ENCODE measurements around the gene ARL4D.

ARL4D gene

DNA sequence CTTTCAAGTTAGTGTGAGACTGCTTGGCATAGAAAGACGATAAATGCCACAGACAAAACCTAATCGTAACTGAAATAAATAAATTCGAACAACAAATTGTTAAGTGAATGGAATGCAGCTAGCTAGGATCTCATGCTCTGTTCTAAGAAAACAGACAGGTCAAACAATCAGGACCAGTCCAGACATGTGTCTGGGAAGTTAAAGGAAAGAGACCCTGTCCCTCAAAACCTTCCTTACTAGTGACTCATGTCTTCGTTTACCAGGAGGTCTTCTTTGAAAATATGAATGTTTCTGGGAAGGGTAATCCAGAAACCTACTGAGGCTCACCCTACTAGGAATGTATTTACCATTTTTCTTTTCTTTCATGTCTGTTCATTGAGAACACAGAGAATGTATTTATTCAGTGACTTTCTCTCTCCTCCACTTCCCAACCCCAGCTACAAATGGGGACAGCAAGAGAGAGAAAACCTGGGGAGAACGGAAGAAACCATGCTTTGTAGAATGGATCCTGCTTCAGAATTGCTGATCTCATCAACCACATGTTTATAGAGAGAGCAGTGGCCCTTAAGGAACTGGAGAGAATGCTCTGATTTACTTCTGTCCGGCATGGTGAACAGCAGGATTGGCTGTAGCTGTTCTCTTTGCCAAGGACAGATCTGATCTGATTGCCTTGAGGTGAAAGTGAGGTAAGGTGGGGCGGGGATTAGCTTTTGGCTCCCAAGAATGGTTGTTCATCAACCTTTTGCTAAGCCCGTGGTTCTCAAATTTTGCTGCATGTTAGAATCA lies 45.6 kb downstream of the ARL4D start:
- no peak overlapping the region for H3K27ac Mint-ChIP-seq
- H3K9me3 Mint-ChIP-seq, result no peaks in the 10 kb centered on the region

DNA sequence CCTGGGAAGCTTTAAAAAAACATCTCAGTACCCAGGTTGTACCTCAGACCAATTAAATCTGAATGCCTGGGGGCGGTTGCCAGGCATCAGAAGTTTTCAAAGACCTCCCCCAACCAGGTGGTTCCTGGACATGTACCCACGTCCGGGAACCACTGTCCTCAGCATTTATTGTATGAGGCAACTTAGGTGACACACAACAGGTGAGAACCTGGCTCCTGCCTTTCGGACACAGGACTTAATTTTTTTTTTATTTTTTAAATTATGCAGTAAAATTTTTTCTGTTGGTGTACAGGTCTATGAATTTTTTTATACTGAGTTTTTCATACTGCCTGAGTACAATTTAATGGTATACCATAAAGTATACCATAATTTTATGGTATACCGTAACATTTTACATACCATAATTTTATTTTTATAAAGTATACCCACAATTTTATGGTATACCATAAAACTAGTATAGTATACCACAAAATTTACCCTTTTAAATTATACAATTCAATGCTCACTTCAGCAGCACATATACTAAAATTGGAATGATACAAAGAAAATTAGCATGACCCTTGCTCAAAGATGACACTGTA lies 46.3 kb downstream of the ARL4D start:
- H3K4me3 Mint-ChIP-seq, result no peak overlapping the region
- no peak overlapping the region for H3K27ac Mint-ChIP-seq
- H3K4me1 Mint-ChIP-seq (ENCODE audit: low read depth), result no peaks in the 10 kb centered on the region
- DNase-seq, result no peak
- H3K36me3 Mint-ChIP-seq (ENCODE audit: low read depth), result no peaks in the 10 kb centered on the region
- H3K27me3 Mint-ChIP-seq, result no peaks in the 10 kb centered on the region
- no peaks in the 10 kb centered on the region for H3K9me3 Mint-ChIP-seq

More for the DNA sequence above, 45.6 kb downstream of the ARL4D start:
- DNase-seq, result no peak
- H3K36me3 Mint-ChIP-seq (ENCODE audit: low read depth), result no peaks in the 10 kb centered on the region
- no peaks in the 10 kb centered on the region for H3K27me3 Mint-ChIP-seq
- H3K4me3 Mint-ChIP-seq, result no peak overlapping the region
- no peaks in the 10 kb centered on the region for H3K4me1 Mint-ChIP-seq (ENCODE audit: low read depth)

DNA sequence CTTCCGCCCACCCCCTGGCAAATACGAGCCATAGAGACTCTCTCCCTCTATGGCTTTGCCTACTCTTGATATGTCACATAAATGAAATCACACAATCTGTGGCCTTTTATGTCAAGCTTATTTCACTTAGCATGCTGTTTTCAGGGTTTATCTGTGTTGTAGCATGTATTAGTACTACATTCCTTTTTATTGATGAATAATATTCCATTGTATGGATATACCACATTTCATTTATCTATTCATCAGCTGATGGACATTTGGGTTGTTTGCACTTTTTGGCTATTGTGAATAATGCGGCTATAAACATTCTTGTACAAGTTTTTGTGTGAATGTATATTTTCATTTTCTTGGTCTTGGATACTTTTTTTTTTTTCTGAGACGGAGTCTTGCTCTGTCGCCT lies 48.0 kb downstream of the ARL4D start:
- no peak for DNase-seq
- Mint-ChIP-seq H3K4me1 (ENCODE audit: low read depth) (no peaks in the 10 kb centered on the region), H3K27me3 (peaks cover 6% of the 10 kb centered on the region), H3K27ac (no peak overlapping the region), H3K36me3 (ENCODE audit: low read depth) (no peaks in the 10 kb centered on the region), H3K9me3 (no peaks in the 10 kb centered on the region), H3K4me3 (no peak overlapping the region)

DNA sequence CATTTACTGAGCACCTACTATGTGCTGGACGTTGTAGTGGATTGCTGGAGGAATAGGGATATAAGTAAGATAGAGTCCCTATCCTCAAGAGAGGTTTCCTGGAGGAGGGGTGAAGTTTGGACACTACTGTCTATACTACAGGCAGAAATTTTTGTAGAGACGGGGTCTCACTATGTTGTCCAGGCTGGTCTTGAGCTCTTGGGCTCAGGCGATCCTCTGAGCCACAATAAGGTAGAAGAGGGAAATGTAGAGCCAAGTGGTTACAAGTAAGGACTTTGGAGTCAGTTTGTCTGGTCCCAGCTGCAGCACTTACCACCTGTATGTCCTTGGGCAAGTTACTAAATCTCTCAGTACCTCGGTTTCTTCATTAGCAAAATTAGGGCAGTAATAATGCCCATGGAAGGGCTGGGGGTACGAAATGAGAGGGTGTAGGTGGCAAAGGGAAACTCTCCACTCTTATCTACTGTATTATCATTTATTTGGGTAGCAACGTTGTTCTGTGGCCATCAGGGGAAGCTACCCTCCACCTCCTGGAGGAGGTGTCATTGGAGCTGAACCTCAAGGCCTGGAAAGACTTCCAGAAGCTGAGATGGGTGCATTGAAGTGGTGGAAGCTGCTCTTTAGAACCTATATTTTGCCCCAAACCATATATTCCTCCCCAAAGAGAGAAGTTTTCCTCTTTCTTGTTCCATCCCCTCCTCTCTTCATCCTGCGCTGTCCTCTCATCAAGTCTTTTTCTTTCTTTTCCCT lies 50.1 kb downstream of the ARL4D start:
- Mint-ChIP-seq H3K9me3 (no peaks in the 10 kb centered on the region), H3K27me3 (peaks cover 10% of the 10 kb centered on the region), H3K4me1 (ENCODE audit: low read depth) (peaks cover 3% of the 10 kb centered on the region), H3K36me3 (ENCODE audit: low read depth) (no peaks in the 10 kb centered on the region), H3K4me3 (no peak overlapping the region), H3K27ac (no peak overlapping the region)
- no peak for DNase-seq

DNA sequence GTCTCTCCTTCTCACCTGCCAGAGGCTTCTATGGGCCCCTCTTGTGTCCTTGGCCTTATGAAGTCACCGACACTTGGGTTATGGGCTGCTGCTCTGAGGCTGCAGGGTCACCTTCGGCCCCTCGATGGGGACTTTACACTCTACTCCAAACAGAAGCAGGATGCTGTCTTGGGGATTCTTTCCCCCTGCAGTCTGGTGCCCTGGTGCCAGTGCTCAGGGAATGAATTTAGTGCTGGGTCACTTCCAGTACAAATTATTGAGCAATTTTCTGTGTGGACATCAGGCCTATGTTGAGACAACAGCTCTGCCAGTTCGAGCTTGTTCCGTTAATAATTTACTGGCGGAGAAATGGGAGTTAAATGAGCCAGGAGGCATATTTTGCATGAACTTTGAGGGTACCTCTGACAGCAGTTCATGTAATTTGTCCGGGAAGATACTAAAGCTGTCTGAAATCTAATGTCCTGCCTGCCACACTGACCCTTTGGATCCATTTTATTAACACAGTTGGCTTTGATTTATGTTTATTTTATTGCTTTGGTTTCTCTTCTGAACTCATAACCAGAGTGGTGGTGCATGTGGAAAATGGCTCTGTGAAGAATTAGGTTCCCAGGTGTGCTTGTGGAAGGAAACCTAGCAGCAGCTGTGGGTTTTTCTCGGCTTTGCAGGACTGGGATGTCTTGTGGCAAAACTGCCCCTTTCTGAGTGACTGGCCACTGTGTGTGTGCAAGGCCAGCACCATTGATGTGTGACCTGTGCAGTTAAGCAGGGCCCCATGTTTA lies 50.9 kb downstream of the ARL4D start:
- Mint-ChIP-seq H3K27ac (no peak overlapping the region), H3K4me1 (ENCODE audit: low read depth) (peaks cover 3% of the 10 kb centered on the region), H3K27me3 (peaks cover 10% of the 10 kb centered on the region), H3K36me3 (ENCODE audit: low read depth) (no peaks in the 10 kb centered on the region), H3K9me3 (no peaks in the 10 kb centered on the region), H3K4me3 (no peak overlapping the region)
- DNase-seq, result no peak
